ENCODE measurements around the gene DAAM1.

The DAAM1 gene

DNA sequence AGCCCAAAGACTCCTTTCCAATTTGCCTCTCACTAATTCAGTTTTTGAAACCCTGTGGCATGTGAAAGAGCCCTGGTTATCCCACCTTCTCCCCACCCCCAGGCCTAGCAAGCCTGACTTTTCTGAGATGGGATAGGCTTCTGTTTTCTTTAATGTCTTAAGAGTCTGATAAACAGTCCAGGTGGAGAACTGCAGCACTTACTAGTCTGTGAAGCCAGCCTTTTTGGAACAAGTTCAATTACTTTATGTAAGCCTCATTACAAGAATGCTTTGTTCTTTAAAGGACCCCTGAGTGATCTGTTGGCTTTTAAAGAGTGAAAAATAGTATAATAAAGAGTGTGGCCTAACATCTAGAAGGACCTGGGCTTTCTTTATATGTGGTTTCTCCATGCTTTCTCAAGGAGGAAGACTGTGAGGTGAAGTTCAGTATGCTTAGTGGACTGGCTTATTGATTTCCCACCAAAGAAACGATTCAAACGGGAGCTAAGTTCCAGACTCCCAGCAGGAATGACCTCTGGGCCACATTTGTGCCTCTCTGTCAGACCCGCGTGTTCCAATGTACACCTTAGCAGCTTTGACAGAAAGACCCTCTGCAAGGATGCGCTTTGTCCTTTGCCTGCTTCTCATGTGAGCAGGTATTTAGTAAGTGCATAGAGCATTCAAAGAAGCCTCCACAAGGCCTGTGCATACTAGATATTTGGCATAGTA, 129.5 kb downstream of the DAAM1 start:
- no peak for DNase-seq

DNA sequence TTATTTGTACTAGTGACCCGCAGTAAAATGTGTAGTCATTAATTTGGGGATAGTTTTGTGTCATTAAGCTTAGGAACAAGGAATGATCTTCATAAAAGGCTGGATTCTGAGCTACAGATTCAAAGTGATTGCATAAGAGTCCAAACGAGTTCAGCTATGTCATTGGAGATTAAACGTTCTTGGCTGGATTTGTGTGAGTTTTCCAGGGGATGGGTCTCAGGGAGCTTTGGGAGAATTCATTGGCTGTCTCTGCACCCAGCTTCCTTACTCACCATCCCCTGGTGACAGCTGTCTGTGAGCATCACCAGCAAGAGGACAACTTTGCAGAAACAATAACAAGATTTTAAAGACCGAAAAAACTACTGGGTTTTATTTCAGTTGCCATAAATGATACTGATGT, 130.4 kb downstream of the DAAM1 start:
- no peak for DNase-seq

DNA sequence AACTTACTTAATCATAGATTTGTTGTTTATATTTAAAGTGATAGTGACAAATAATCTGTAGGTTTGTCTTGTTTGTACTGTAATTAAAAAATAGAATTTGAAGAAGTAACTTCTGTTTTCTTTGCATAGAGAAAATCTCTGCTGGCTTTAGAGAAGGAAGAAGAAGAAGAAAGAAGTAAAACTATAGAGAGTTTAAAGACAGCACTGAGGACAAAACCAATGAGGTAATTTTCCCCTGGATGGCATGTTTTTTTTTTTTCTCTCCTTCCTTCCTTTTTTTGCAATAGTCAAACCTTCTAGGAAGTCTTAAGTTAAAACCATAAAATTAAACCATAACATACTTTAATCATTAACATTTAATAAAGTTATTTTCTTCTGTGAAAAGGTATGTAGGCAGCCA, 131.9 kb downstream of the DAAM1 start:
- DNase-seq, result no peak

DNA sequence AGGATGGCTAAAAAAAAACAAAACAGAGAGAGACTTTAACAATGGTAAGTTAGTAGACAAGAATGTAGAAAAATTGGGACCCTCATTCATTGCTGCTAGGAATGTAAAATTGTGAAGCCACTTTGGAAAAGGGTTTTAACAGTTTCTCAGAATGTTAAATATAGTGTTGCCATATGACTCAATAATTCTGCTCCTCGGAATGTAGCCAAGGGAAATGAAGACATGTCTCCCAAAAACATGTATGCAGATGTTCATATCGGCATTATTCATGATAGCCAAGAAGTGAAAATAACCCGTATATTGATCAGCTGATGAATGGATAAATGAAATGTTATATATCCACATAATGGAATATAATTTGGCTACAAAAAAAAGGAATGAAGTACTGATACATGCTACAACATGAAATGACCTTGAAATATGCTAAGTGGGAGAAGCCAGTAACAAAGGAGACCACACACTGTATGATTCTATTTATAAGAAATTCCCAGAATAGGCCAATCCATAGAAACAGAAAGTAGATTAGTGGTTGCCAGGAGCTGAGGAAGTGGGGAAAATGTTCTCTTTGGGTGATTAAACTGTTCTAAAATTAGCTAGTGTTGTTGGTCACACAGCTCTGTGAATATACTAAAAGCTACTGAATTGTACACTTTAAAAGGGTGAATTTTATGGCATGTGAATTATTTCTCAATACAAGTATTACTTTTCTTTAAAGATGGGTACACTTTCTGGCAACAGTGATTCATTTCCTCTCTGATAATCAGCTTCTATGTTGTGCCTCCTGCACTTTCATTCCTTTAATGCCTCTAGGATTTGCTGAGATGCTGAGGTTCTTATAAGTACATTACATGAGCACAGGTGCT, 132.5 kb downstream of the DAAM1 start:
- no peak for DNase-seq

DNA sequence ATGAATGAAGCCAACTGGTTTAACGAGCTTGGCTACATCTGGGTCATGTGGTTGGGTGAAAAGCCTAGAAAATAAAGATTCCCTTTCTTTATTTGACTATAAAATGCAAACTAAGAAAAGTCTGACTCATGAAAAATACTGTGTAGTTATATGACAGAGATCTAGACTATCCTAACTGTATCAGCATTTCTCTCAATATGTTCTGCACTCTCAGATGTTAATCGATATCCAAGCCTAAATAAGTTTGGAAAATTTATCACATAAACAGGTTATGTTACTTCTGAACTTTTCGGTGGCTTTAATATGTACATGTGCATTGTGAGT, 133.1 kb downstream of the DAAM1 start:
- no peak for DNase-seq

DNA sequence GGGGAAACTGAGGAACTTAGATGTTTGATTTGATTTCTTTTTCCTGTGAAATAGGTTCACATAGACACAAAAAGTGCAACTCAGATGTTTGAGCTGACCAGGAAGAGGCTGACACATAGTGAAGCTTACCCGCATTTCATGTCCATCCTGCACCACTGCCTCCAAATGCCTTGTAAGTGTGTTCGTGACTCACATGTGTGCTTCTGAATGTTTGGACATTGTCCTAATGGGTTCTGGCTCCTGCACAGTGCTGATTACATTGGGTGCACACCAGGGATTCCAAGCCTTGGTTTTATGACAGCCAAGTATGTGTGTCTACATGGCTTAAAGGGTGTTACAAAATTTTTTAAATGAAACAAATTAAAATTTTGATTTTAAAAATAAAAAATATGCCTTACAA, 137.4 kb downstream of the DAAM1 start:
- DNase-seq, result peak; percentile 46

DNA sequence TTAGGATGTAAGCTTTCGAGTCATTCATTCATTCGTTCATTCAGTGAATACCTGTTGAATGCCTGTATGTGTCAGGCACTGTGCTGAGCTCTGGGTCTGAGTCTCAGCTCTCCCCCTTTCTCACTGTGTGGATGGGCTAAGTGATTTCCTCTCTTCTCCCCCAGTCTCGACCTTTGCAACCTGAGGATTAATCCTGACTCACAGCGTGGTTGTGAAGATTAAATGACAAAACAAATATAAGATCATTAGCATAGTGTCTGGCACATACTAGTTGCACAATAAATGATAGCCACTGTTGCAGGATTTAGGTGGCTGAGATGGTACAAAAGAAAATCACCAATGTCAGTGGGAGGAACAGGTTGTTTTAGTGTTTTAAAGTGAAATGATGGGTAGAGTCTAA, 140.0 kb downstream of the DAAM1 start:
- DNase-seq, result no peak

DNA sequence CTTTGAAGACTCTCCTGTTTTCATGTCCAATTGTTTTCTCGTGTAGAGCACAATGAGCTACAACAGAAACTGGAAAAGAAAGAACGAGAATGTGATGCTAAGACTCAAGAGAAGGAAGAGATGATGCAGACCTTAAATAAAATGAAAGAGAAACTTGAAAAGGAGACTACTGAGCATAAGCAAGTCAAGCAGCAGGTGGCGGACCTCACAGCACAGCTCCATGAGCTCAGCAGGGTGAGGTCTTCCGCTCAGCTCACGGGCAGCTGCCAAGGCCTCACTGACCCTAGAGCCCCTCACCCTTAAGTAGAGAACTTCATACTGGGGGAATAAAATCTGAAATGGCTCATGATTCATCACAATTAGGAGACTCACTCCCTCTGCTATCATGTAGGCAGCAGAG, 142.0 kb downstream of the DAAM1 start:
- DNase-seq, result no peak

DNA sequence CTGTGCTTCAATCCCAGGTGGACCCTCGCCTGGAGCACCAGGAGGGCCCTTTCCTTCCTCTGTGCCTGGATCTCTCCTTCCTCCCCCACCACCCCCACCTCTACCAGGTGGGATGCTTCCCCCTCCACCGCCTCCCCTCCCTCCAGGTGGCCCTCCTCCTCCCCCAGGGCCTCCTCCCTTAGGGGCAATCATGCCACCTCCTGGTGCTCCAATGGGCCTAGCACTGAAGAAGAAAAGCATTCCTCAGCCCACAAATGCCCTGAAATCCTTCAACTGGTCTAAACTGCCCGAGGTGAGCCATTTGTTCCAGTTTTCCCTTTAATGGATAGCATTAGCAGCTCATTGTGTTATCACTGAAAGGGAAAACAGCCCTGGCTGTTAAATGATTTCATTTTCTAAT, 142.8 kb downstream of the DAAM1 start:
- no peak for DNase-seq

DNA sequence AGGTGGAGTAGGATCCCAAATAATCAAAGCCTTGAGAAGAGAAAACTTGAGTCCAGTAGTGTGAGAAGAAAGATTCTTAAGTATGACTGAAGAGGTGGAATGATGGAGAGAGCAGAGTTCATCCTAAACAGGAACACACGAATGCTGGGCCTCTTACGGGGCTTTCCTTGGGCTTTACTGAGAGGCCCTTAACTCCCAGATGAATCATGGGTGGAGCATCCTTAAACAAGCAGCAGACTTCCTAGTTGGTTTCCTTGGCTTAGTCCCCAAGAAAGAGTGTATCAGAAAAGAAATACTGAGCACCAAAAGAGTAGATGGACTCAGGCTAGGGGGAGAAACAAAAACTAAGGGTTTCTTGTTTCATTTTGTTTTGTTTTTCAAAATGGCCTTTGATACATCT, 144.3 kb downstream of the DAAM1 start:
- DNase-seq, result no peak

DNA sequence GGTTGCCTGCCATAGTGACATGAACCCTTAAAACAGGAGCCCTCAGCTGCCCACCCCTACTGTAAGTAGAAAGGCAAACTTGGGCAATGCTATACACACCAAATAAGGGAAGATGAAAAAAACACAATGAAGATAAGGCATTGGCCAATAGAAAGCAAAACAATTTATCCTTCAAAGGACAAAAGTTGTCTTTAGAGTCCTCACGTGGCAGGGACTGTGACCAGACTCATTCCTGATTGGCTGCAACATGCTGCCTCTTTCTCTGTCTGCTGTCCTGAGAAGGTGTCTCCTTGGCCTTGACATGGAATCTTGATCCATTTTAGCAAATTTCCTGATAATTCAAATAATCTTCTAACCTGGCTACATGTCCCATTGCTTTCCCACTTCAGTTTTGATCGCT, 144.8 kb downstream of the DAAM1 start:
- DNase-seq, result no peak

DNA sequence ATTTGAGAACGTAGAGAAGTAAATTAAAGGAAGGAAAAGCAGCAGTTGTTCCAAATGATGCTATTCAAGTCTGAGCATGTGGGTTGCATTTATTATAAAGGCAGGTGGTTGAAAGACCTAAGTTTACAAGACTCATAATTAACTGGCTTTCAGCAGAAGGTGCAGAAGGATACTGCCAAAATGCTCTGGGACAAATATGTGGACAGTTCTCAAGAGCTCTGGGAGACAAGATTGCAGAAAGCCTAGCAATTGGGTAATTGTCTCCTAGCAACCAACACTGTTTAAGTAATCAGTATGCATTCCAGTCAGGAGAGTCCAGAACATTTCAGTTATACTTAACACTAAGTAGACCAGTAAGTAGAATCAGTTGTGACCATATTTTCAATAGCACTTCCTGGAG, 145.2 kb downstream of the DAAM1 start:
- peak; percentile 37 for DNase-seq

DNA sequence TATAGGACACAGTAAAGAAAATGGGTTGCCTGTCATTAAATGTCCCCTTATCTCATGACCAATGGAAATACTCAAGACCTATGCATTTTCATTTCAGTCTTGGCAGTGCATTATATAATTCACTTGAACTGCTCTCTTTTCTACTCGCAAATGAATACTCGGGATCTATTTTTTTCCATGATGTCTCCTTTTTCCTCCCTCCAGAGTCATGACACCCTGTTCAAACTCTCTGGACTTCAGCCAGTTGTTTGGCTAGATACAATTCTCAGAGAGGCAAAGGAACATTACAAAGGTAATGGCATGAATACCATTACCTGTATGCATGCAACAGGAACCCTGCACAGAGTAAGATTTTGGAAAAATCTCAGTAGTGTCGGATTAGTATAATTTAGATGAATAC, 145.8 kb downstream of the DAAM1 start:
- no peak for DNase-seq

DNA sequence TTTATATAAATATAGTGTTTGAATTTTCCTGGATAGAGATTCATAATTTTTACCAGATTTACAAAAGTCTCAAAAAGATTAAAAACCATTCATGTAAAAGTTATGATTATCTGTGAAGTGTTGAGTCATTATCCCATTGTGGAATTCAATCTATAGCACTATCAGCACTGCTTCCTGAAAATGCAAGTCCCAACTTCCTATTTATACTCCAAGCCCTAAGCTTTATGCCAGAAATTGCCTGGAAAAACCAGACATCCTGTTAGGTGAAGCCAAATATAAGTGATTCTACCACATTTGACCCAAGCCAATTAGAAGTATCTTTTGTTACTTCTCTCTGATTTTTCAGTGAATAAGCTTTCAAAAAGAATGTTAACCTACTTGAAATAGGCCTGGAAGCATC, 147.6 kb downstream of the DAAM1 start:
- no peak for DNase-seq

DNA sequence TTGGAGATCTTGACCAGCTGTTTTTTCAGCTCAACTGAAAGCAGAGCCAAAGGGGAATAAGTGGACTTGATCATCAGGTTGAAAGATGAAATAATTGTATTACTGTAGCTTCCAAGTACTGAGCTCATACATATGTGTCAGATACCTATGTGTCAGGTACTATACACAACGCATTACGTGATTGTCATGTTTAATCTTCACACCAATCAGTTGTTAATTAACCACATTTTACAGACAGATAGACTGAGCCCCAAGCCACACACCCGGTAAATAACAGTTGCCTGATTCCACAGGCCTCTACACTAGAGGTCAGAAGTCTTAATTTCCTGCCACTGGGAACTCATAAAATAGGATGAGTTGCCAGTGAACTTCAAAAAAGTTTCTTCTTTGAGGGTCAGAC, 148.2 kb downstream of the DAAM1 start:
- DNase-seq, result no peak

DNA sequence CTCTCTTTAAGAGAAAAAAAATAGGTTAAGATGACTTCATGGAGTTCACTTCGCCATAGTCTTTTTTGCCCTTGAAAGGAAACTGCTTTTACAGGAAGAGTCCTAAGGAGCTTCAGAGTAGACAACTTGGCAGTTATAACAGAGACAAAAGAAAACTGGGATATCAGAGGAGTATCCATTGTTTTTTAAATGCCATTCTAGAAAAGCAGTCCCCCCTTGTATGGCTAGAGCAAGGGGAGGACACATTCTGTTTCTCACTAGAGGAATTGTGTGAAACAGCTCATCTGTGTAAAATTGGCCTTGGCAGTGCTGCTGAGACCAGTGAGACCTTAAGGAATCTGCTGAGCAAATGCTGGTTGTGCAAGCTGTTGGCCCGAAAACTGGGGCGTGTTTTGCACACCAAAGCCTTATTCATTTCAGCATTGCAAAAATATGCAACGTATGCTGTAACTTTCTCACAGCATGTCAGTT, 148.7 kb downstream of the DAAM1 start:
- DNase-seq, result no peak

DNA sequence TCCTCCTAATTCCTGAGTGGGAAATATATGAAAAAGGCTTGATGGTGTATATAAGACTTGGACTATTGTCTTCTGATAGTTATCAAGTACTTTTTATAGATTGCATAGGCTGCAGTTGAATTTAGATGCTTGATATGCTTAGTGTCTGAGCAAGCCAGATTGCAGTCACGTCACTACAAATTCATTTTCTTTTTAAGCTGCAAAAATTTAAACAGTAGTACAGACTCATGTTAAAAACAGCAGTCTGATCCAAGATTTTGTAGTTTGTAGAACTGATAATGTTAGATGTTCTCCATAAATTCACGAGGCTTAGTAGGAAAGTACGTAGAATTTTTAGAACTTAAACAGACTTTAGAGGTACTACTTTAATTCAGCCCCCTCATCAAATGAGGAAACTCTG, 150.3 kb downstream of the DAAM1 start:
- no peak for DNase-seq

DNA sequence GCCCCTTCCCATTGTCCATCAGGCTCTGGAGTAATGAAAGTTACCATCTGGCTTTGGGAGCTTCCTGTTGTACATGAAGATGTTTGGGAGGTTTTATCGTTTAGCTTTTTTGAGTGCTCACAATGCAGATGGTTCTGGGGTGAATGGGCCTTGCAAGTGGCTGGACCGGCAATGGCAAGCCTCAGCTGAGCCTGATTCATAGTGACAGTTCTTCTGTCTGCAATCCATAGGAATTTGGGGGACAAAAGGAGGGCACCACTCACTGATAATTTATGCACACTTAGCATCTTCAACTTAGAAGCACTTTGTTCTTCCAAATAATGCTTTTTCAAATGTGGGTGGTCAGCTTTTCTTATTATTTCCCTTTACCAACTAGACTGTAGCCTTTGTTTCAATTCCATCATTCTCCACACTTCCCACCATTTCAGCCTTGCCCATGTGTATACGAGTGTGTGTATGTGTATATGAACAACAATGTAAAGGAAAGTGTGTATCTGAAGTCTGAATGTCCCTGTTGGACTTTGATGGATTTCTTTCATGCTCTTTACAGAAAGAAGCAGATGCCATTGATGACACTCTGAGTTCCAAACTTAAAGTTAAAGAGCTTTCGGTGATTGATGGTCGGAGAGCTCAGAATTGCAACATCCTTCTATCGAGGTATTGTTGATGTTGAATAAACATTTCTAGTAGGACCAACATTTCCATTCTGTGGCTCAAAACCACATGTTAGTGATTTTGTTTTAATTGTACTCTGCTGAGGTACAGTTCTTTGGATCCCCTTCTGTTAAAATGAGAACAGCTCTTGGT, 151.3 kb downstream of the DAAM1 start:
- no peak for DNase-seq

DNA sequence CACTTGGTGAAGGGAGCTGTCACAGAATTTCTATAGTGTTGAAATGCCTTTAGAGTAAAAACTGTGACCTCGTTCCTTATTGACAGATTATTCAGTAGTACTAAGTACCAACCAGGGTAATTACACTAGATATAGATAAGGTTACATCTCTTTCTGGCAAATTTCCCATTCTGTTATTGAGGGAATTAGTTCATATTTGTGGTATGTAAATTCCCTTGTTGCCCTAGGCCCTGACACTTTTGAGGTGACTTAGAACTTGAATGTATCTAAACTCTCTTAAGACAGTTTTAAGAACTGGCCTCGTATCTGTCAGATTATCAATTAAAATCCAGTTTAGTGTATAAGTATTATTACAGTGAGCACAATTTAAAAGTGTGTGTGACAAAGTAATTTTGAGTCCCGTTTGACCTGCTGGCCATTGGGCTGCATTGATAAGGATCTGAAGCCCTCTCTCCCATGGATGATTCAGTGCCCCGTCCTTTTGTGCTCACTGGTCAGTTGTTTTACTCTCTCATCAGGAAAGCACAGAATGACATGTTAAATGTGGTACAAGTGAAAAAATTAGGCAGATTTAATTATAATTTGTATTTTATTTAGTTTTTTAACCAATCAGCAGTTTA, 153.5 kb downstream of the DAAM1 start:
- DNase-seq, result no peak

DNA sequence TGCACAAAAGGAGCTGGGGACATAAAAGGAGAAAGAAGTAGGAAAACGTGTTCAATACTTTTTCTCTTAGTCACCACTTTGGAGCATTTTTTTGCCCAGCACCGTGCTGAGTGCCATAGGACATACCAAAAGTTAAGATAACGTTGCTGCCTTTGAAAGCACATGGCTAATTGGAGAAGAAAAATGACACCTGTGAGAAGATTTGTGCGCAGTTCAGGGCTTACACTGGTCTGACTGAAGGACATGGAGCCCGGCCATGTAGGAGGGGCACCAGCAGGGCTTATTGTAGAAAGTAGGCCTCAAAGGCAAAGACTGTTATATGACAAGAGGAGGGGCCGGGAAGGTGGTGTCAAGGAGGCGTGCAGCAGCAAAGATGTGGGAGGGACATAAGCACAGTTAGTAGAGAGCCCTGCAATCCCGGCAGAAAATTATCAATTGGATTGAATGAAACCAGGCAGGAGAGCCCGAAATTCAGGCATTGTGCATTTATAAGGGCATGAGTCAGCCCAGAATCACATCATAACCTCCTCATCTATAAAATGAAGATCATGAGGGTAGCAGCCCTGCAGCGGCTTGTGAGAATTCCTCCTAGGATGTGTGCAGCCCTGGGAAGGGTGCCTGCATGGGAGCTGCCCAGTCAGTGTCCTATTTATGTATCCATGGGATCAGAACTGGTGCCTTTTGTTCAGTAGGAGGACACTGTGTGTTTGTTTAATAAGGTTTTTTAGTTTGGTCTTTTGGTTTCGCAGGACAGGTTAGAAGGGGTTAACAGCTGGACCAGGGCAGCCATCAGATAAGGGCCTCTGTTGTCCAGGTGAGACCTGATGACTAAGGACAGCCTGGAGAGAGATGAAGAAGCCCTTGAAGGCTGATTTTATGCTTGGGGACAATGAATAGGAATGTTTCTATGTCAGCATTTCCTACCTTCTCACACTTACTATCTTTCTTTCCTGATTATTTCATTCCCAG, 154.3 kb downstream of the DAAM1 start:
- no peak for DNase-seq

DNA sequence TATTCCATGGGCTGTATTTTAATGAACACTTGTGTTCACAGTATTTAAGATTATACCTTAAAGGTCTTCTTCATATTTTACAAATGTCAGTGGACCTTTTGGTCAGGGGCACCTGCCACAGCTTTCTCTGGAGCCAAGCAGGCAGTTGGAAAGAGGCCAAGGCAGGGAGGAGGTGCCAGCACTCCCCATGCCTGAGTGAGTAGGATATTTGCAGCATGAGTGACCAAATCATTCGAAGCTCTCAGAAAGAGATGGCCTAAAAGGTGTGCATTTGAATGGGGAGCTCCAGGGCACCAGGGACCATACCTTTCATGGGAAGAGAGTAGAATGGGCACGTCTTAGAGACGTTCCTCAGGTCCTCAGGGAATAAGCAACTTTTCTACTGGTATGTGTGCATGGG, 155.1 kb downstream of the DAAM1 start:
- peak; percentile 42 for DNase-seq

DNA sequence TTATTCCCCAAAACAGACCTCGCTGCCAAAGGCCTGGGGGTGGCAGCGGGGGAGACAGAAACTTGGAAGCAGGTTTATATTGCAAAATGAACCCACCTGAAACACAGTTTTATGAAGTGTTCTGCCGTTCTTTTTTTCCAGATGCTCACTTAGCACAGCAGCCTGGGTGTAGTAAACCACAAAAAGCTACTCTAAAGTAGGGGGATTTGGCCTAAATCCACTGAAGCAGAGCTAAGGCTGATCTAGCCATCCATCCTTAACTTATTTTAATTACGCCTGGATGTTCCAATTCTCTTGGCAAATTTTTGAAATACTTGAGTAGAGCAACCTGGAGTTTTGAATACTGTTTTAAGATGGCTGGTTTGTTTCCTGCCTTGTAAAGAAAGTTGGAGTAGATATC, 155.5 kb downstream of the DAAM1 start:
- DNase-seq, result no peak
